ENCODE data around the gene ARHGAP26. TPM values are rescaled to one million over a fixed set of nuclear protein-coding genes. Genes with fewer than 3 reads are reported as not detected.
"Not testable (repeated sequence)": the region's sequence is repeated elsewhere in the genome, so short reads cannot be mapped to it uniquely, and the experiment has no call there.

The ARHGAP26 gene
- total RNA-seq, 1 donor from 2014 or later = 34.9 TPM

DNA sequence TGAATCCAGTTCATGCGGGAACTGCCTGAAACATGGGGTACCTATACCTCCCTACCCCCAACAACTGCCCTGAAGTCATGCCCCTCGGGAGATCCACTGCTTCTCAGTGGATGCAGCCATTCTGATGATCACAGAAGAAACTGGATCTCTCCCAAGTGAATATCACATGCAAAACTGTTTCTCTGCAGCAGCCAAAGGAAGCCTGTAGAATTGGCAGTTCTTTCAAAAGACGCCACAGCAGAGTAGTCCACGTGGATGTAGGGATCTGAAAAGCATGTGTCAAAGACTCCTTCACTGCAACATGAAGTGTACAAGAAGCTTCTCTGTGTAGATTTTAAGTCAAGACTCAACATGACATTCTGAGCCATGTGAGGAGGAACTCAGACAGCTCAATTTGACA is 346.6 kb downstream of the ARHGAP26 start:
- DNase-seq (no peak), ATAC-seq (peak; percentile 68)
- intact Hi-C loops (cut with micrococcal nuclease) = no loop called here

DNA sequence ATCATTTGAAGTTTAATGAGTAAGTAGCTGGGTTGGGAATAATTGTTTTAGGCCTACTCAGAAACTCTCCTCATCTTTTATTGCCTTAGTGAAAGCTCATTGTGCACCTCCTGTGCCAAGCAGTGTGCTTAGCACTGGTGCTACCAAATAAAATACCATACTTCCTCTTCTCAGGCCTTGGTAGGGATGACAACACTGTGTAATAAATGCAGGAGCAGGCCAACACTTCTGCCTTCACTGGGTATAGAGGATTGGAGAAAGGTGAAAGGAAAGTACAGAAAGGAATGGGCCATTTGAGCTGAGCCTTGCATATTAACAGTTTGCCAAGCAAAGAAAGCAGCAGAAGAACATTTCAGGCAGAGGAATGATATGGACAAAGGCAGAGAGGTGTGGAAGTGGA is 347.6 kb downstream of the ARHGAP26 start:
- ATAC-seq (peak; percentile 21), DNase-seq (no peak)
- intact Hi-C loops (cut with micrococcal nuclease) = no loop called here

DNA sequence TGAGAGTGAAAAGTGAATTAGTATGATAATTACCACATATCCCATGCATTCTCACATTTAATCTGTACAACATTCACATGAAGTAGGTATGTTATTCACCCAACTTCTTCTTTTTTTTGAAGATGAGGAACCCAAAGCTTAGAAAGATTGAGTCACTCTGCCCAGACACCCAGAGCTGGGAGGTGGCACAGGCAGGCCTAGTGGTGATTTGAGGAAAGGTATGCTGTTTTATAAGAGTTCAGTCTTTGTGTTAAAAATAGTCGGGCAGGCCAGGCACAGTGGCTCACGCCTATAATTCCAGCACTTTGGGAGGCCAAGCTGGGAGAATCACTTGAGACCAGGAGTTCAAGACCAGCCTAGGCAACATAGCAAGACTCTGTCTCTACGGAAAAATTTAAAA is 348.0 kb downstream of the ARHGAP26 start:
- DNase-seq (no peak), ATAC-seq (peak; percentile 33)
- intact Hi-C loops (cut with micrococcal nuclease) = no loop called here

DNA sequence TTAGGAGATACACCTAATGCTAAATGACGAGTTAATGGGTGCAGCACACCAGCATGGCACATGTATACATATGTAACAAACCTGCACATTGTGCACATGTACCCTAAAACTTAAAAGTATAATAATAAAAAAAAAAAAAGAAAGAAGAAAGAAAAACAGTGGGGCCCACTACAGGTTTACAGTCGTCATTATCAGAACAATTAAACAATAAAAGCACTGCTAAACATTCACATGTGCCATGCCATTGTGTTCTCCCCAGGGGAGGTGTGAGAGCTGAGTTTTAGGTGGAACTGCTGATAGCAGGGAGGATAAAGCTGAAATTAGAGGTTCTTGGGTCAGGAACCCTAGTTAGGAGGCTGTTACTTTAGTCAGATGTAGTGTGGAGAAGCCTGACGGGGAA is 348.6 kb downstream of the ARHGAP26 start:
- DNase-seq; intact Hi-C loops (cut with micrococcal nuclease); ATAC-seq: not testable (repeated sequence)

DNA sequence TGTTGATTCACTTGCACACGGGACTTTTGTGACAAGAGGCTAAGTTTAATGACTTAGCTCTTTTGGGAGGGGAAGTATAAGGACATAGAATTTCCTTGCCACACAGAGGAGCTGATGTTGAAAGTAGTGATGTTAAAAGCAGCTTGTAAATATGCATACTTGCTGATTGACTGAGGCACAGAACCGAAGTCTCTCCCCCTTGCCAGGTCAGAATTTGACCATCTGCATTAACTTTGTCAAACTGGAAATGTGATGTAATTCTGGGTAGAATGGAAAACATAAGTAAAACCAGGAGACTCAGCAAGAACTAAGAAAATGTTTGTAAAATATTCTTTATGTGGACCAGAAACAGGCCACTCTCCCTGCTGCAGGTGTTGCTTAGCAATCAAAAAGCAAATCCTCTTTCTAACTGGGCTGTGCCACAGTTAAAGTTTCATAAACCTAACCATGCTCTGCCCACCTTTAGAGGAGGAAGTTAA is 349.2 kb downstream of the ARHGAP26 start:
- ATAC-seq (no peak), DNase-seq (no peak)
- intact Hi-C loops (cut with micrococcal nuclease) = no loop called here

DNA sequence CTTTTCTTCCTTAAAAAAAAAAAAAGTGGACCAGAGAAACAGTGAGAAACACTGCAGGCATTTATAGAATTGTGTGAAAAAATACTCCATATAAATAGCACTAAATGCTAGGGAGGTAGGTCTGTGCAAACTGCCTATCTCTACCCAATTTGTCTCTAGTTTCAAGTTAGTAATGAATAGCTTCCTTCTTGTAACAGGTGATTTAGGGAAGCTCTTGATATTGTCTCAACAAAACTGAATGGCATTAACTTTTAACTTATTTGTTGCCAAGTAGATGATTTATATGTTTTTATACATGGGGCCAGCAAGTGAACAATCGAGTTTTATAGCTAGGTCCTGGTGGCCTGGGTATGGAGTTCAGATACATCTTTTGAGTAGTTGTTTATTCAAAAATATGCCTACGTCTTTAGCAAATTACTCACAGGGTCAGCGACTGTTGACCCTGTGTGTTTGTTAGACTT is 349.7 kb downstream of the ARHGAP26 start:
- ATAC-seq = no peak
- DNase-seq = no peak
- intact Hi-C loops (cut with micrococcal nuclease) = no loop called here

DNA sequence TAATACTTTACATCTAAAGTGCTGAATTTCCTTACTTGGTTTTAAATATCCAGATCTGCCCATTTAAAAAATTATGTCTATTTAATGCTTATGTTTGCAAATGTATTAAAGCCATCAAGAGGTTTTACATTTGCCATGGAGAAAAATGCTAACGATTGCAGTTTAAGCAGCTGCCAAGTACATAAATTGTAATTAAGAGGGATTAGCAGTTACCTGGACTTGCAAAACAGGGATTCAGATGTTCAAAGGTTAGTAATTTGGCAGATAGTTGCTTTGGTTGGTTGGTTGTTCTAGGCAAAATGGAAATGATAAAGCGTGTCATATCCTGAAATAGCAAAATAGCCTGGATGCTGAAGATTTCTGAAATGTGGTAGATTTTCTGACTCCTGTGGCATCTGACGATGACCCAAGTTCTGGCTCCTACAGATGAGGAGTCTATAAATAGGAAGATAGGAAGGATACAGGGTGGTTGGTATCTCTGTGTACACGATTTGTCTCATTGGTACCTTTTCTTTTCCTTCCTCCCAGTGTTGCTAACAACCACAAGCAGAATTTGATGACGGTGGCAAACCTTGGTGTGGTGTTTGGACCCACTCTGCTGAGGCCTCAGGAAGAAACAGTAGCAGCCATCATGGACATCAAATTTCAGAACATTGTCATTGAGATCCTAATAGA is 350.4 kb downstream of the ARHGAP26 start:
- no peak for DNase-seq
- intact Hi-C loops (cut with micrococcal nuclease) = no loop called here
- no peak for ATAC-seq

DNA sequence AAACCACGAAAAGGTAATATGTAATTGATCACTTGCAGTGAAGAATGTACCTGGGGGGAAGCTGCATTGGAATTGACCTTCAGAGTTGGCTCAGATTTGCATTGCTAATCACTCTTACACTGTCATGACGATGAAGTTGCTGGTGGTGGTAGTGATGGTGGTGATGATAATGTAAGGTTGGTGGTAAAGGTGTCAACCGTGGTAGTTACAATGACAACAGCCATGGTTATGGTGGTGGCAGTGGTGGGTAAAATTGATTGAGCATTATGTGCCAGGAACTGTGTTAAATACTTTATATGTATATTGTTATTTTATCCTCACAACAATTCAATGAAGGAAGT is 350.9 kb downstream of the ARHGAP26 start:
- DNase-seq = no peak
- ATAC-seq = no peak
- intact Hi-C loops (cut with micrococcal nuclease) = no loop called here

DNA sequence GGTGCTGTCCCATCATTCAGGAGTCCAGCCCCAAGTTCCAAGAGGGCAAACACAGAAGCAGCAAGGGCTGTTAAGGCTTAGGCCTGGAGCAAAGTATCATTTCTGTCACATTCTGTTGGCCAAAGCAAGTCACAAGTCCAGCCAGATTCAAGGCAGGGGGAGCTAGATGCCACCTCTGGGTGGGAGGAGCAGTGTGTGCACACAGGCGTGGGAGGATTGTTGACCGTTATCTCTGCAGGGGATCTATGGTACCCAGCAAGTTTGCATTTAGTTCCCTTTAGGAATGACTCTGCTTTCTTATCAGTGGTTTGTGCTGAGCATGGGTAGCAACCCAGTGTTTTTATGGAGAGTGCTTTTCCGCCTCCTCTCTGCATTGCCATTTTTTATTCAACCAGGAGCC is 354.4 kb downstream of the ARHGAP26 start:
- ATAC-seq (no peak), DNase-seq (no peak)
- intact Hi-C loops (cut with micrococcal nuclease) = no loop called here

DNA sequence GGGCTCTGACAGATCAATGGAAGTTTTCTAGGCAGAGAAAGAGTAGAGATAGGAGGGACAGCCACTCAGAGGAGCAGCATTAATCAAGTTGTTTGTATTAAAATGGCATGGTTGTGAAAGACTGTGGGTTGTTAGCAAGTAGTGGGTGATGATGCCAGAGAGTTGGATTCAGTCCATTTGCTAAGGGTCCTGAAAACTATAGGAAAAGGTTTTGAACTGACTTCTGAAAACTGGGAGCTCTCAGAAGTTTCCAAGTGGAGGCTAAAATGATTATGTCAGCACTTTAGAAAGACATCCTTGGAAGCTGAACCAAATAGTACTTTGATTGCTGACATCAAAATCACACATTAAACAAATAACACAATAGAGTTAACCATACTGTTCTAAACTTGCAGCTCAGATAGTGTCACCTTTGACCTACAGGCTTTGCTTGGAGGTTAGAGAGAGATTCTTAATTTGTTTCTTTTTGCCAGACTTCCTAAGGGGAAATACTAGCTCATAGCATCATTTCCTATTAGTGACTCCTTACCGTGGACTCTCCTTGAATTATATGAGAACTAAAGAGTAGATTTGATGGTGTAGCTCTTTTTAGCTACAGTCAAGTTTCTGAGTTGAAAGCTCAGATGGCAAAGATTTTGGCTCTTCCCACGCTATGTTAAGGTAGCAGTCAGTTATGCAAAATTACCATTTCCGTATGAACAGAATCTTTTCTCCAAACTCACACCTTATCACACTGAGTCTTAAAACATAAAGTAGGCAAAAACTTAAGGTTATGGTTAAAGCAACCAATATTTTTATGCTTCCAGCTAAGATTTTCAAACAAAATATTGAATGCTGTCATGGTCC is 356.2 kb downstream of the ARHGAP26 start:
- DNase-seq = no peak
- peak; percentile 21 for ATAC-seq
- intact Hi-C loops (cut with micrococcal nuclease) = no loop called here

DNA sequence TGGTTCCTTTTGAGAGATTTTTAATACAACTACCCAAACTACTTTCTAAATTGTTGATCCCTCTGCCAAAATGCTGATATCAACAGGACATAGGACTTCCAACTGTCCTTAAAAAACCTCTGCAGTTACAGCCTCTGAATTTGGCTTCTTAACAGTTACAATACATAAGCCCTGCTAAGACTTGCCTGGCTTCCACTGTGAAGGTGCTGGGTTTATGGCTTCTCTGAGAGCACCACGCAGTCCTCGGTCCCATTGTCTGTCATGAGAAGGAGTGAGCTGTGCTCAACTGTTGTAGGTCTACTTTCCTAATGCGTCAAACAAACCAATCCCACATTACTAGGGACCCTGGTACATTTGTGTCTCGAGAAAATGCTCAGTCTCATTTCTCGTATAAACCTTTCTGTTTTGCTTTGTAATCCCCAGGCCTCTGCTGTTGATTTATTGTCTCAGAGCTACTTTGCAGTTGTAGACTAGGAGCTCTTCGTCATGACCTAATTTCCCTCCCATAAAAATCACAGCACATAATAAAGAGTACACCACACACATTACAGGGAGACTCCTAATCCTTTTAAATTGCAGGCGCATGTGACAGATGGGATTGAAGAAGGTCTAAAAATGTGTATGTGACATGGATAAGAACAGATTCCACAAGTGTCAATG is 358.4 kb downstream of the ARHGAP26 start:
- intact Hi-C loops (cut with micrococcal nuclease) = no loop called here
- ATAC-seq = peak; percentile 52
- DNase-seq = no peak

DNA sequence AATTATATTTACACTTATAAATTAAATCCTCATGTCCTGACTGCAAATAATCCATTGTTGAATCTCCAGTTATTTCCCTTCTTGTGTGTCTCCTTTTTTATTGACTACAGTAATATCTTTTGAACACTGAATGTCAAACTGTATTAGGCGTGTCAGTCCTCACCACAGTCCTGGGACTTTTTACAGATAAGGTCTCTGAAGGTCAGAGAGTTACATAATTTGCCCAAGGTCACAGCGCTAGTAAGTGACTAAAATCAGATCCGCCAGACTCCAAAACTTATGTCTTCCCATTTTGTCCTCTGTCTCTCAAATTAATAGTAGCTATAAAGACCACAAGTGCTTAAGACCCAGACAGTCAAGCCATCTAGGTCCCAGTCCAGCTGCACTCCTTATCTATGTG is 359.0 kb downstream of the ARHGAP26 start:
- ATAC-seq = peak; percentile 38
- no peak for DNase-seq
- intact Hi-C loops (cut with micrococcal nuclease) = no loop called here

DNA sequence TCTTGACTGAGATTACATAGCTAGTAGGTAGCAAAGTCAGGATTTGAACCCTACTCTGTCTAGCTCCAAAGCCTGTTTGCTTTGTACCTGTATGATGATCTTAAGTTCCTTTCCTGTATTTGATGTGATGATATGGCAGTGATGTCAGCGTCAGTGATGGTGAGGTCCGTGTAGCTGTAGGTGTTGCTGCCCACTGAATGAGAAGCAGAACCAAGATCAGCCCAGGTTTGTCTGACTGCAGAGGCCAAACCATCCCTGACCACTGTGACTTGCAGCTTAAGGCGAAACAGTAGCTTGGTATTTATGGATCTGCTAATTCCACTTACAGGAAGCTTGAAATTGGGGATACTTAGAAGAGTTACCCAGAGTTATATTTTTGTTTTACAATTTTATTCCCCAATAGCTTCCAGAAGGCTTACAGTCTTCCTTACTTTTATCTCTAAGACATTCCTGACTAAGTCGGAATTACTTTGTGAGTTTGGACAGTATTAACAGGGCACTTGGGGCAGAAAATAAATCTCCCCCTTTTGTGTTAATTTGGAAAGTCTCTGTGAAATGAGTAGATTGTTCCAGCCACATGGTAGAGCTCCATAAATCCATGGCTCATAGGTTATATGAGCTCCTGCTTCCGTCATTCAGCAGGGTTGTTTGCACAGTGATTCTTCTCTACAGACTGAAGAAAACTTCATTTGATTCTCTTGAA is 359.9 kb downstream of the ARHGAP26 start:
- ATAC-seq (no peak), DNase-seq (no peak)
- intact Hi-C loops (cut with micrococcal nuclease) = no loop called here

DNA sequence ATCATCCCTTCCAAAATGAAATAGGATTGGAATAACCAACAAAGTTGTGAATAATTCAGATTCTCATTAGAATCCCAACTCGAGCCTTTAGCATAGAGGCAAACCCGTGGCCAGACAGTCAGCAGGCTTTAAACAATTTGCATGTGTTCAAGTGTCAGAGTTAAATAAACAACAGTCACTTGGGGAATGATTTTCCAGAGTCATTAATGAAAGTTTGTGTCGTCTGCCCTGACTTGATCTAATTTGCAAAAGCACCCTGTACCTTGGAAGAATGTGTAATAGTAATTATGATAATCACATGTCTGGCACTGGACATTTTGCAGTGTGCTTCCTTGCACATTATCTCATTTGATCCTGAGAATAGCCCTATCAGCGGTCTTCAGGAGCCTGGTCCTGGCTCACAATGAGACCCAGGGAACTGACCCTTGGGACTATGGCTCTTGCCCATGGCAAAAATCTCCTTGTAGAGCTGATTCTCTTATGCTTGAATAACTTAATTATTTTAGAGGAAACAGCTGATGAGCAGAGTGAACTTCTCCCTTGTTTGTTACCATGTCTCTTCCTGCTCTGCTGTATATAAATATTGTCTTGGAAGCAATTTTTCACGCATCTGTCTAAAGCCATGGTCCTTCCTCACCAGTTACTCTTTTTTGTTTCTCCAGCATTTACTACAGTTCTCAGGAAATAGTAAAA is 360.6 kb downstream of the ARHGAP26 start:
- DNase-seq (no peak), ATAC-seq (no peak)
- intact Hi-C loops (cut with micrococcal nuclease) = no loop called here

DNA sequence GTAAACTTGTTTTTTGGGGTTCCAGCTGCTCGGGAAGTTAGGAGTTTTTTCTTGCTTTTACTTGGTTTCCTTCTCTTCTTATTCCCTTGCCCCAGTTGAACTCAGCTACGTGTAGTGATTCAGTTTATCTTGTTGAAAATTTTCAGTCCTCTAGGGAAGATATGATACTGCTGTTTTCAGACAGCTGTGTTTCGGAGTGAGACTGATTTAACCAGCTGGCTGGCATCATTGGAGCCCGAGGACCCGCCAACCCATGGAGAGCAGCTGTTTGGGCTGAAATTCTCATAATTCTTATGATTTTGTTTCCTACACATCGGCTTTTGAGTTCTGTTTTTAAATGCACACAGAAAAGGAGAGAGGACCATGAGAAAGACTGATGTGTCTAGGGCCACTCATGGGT is 361.8 kb downstream of the ARHGAP26 start:
- no peak for DNase-seq
- ATAC-seq = peak; percentile 9
- intact Hi-C loops (cut with micrococcal nuclease) = no loop called here

DNA sequence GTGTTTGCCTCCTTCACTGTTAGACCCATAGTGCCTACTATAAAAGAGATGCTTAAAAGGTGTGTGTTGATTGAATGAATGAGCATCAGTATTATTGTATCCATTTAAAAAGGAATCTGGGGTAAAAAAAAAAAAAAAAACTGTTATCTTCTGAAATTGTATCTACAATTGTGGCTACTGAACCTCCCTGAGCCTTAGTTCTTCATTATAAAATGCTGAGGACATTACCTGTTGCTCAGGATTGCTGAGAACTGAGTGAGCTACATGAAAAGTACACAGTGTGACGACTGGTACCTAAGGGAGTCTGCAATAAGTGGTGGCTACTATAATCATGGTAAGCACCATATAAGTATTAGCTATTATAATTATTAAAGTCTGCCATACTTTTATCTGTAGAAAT is 362.6 kb downstream of the ARHGAP26 start:
- ATAC-seq (no peak), DNase-seq (no peak)
- intact Hi-C loops (cut with micrococcal nuclease) = no loop called here

DNA sequence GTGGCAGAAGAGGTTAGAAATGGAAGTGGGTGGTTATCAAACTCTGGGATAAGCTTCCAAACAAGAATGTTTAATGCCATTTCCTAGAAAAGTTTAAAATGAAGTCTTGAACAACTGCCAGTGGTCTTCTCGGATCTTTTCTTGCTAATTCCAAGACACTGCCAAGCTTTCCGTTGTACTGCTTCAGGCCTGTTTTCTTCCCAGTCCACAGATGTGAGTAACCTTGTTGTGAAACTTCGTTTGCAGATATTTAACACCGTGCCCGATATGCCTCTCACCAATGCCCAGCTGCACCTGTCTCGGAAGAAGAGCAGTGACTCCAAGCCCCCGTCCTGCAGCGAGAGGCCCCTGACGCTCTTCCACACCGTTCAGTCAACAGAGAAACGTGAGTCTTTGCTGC is 363.5 kb downstream of the ARHGAP26 start:
- intact Hi-C loops (cut with micrococcal nuclease) = no loop called here
- DNase-seq (no peak), ATAC-seq (no peak)

DNA sequence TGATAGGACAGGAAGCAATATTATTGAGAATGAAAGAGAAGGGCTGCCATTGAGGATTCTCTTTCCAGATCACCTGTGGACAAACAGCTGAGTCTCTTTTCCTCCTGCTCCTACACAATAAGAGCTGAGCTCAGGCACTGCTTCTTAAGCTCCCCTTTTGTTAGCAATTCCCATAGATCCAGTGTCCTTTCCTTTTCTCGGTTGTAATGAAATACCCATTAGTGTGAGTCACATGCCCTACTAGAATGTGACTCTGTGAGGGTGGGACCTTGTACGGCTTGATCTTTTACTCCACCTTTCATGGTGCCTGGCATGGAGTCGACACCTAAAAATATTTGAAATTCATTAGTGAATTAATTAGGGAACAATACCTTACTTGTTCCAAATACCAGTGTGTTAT is 364.1 kb downstream of the ARHGAP26 start:
- DNase-seq (no peak), ATAC-seq (no peak)
- intact Hi-C loops (cut with micrococcal nuclease) = no loop called here

DNA sequence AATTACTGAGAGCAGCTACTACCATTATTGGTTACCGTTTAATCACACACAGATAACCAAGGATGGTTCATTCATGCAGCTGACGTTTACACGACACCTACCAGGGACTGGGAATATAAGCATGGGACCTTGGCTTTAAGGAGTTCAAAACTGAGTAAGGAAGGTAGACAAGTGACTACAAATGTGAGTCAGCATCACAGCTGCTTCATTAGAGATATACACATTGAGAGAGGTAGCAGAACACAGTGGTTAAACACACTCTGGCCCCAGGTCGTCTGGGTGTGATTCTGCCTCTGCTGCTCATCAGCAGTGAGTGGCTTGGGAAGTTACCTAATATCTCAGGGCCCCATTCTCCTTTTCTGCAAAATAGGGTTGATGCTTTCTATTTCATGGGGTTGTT is 364.7 kb downstream of the ARHGAP26 start:
- intact Hi-C loops (cut with micrococcal nuclease) = no loop called here
- ATAC-seq = no peak
- no peak for DNase-seq

Data from left ventricle myocardium superior (tissue), 1 donor.